Lung (tissue), 12 donors: Measurements from ENCODE around the gene SPOCD1. TPM values are rescaled to one million over a fixed set of nuclear protein-coding genes. Genes with fewer than 3 reads are reported as not detected.

Experiments
- ATAC-seq: fragments of 200-7000 bp; cut with Tn5 transposase; one replicate; pipeline ENCODE4 v1.9.1; 2020; ENCODE audit warnings: moderate number of reproducible peaks; ENCODE audit not compliant: insufficient read depth, low FRiP score
- DNase-seq, 3 donors: peaks; one replicate each; pipeline ENCODE4 v3.0.0-alpha.2; 2013 to 2017
- H3K27ac ChIP-seq, 2 donors: one replicate each; pipeline ENCODE4 v1.5.1; 2013; ENCODE audit warnings: mild to moderate bottlenecking in 2 of 2, moderate library complexity in 2 of 2, control low read depth in 1 of 2, inconsistent platforms in 1 of 2, low read depth in 1 of 2, low read length in 1 of 2
- H3K27me3 ChIP-seq, 3 donors: one replicate each; pipeline ENCODE4 v1.5.1; 2013; ENCODE audit warnings: low read length in 2 of 3; ENCODE audit not compliant: control insufficient read depth in 3 of 3, insufficient read depth in 3 of 3
- H3K36me3 ChIP-seq, 4 donors: one replicate each; pipeline ENCODE4 v1.5.1; 2013; ENCODE audit warnings: low read length in 4 of 4, mild to moderate bottlenecking in 1 of 4, moderate library complexity in 1 of 4; ENCODE audit not compliant: control insufficient read depth in 4 of 4, insufficient read depth in 4 of 4
- H3K4me1 ChIP-seq, 5 donors: one replicate each; pipeline ENCODE4 v1.5.1; 2013; ENCODE audit warnings: low read length in 5 of 5, mild to moderate bottlenecking in 2 of 5, moderate library complexity in 1 of 5; ENCODE audit not compliant: control insufficient read depth in 5 of 5, insufficient read depth in 5 of 5
- H3K4me3 ChIP-seq: one replicate; pipeline ENCODE4 v1.5.1; 2013; ENCODE audit warnings: mild to moderate bottlenecking, control low read depth, moderate library complexity
- H3K9ac ChIP-seq, 2 donors: one replicate each; pipeline ENCODE4 v1.5.1; 2013; ENCODE audit warnings: low read length in 2 of 2, control low read depth in 1 of 2; ENCODE audit not compliant: insufficient read depth in 1 of 2
- H3K9me3 ChIP-seq, 4 donors: one replicate each; pipeline ENCODE4 v1.5.1; 2013; ENCODE audit warnings: low read length in 3 of 4, mild to moderate bottlenecking in 1 of 4, moderate library complexity in 1 of 4; ENCODE audit not compliant: control insufficient read depth in 4 of 4, insufficient read depth in 3 of 4
- WGBS, 2 donors: extraction: QIAGEN DNeasy Blood & Tissue Kit; methylation state at CpG; one replicate each; pipeline ENCODE4 v1.1.7; 2013; 5-methylcytosine and 5-hydroxymethylcytosine counted together
- polyA plus RNA-seq, 2 donors: library from polyadenylated mRNA; stranded (reverse); fragments of 200-250 nt; gene quantifications; one replicate each; pipeline ENCODE4 v1.2.1, GENCODE V29; 2013
- total RNA-seq, 2 donors: library from RNA; depleted of rRNA in 1 of 2; stranded (reverse); fragments of >200 nt in 1 of 2; gene quantifications; one replicate each; pipeline ENCODE4 v1.2.1, GENCODE V29; 2014 to 2021
- TF ChIP-seq, protein P1 (sequence below): IDR thresholded peaks from 2 replicates; pipeline ENCODE4 v1.5.1; 2012; ENCODE audit warnings: mild to moderate bottlenecking; ENCODE audit errors: control extremely low read depth, extremely low read depth
- donor health status: control.
- donor health status: control.
- donor health status: Bipolar disorder and iron deficiency.
- donor health status: healthy.
- donor health status: DM: yes; HTN: yes; CAD: no.

SPOCD1 gene
- total and polyA plus RNA-seq, 4 donors: 0.51 to 15.7 (median 8.4) TPM

DNA sequence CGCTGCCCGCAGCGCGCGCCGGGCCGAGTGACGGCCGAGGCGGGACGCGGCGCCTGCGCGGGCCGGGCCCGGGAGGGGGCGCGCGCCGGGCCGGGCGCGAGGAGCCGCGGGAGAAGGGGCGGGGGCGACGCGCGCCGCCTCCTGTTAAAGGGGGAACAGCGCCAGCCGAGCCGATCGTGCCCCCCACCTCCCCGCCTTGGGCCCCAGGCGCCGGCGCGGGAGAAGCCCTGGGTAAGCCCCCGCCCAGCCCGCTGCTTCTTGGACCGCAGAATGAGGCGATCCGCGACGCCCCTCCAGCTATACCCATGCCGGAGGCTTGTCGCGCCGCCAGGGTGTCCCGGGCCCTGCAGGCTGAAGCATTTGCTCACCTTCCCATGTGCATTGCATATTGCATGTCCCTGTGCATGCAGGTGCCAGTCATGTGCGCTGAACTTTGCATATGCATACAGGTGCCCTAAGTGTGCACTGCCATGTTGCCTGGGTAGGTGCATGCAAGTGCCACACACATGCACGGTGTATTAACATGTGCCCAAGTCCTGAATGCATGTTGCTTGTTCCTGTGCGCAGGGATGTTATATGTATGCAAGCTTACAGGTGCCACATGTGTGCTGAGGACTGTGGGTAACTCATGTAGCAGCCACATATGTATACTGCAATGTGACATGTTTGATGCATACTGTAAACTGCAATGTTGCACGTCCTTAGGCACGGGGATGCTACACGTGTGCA is 51.3 kb downstream of the SPOCD1 start, which contains the start of gene ADGRB2:
ADGRB2 (minus strand) TSS at position 29 of the 729 bp plus-strand sequence. CDS start 7,119 bp downstream, outside the sequence.
- Histone ChIP-seq H3K9me3 (peaks cover 0 to 3% (median 0%) of the 10 kb centered on the region in 4 donors), H3K27me3 (peaks cover 0 to 40% (median 9%) of the 10 kb centered on the region in 3 donors), H3K4me3 (no peak within 1 kb of the TSS), H3K4me1 (peaks cover 0 to 31% (median 5%) of the 10 kb centered on the region in 5 donors), H3K36me3 (no peaks in the 10 kb centered on the region), H3K27ac (no peak within 1 kb of the TSS), H3K9ac (peak within 1 kb of the TSS in 1 of 2 donors; percentile 13)
- TF ChIP-seq, protein P1, sequence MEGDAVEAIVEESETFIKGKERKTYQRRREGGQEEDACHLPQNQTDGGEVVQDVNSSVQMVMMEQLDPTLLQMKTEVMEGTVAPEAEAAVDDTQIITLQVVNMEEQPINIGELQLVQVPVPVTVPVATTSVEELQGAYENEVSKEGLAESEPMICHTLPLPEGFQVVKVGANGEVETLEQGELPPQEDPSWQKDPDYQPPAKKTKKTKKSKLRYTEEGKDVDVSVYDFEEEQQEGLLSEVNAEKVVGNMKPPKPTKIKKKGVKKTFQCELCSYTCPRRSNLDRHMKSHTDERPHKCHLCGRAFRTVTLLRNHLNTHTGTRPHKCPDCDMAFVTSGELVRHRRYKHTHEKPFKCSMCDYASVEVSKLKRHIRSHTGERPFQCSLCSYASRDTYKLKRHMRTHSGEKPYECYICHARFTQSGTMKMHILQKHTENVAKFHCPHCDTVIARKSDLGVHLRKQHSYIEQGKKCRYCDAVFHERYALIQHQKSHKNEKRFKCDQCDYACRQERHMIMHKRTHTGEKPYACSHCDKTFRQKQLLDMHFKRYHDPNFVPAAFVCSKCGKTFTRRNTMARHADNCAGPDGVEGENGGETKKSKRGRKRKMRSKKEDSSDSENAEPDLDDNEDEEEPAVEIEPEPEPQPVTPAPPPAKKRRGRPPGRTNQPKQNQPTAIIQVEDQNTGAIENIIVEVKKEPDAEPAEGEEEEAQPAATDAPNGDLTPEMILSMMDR: no peak
- WGBS, 2 donors: 4 to 5% methylated on average over 47 to 59 of the region's 59 CpGs
- DNase-seq: peak; percentile 60 to 72 (median 68)
- ATAC-seq: no peak

DNA sequence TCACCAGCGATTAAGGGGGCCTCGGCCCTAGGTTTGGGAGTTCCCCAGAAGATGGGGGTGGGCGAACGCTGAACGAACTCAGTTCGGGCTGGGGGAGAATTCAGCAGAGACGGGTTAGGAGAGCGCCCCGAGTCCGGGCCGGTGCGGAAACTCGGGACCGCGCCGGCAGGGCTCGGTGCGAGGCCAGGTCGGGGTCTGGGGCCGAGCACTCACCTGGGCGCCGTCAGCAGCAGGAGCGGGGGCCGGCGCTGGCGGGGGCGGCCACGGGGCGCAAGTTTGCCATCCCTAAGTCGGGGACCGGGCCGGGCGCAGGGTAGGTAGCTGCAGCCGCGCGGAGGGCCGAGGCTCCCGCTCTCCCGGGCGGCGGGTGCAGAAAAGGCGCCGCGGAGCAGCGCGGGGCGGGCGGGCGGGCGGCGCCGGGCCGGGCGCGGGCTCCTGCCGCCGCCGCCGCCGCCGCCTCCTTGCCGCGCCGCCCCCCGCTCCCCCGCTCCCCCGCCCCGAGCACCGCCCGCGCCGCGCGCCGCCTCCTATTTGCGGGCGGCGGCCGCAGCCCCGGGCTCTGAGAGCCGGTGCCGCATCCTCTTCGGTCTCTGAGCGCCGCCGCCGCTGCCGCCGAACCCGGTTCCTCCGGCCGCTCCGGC is 52.0 kb downstream of the SPOCD1 start:
- Histone ChIP-seq H3K27me3 (peaks cover 0 to 34% (median 9%) of the 10 kb centered on the region in 3 donors), H3K4me3 (no peak overlapping the region)

DNA sequence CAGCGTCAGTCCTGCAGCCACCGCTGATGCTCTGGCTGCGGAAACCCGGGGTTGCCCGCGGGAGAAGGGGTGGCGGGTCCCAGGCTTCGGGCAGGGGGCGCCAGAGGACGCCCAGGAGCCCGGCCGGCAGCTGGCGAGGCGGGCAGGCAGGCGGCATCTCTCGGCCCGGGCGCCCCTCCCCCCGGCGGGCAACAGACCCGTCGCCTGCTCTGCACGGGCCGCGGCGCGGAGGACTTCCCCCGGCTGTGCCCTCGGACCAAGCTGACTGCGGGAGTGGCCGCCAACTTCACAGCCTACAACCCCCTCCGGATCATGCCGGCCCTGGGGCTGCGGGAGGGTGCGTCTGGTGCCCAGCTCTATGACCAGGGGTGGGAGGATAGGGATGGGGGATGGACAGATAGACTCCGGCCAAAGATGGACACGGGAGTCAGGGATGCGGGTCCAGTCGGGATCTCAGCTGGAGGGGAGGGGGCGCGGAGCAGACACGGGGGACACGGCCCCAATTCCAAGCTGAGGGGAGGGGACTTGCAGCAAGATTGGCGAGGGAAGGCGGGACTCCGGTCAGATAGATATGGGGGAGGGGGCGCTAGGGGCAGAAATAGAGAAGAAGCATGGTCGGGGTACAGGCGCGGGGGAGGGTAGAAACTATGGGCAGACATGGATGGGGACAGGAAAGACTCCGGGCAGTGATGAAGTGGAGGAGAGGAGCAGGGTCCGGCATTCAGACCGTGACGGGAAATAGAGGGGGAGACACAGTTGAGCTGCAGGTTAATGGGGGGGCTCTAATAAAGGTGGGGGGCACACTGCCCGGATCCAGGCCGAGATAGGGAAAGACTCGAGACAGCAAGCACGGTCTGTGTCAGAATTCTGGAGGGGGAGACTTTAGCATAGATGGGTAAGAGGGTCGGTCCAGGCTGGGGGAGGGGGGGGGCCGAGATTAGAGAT is 52.8 kb downstream of the SPOCD1 start:
- H3K4me3 ChIP-seq: no peak overlapping the region
- H3K27me3 ChIP-seq: peaks cover 0 to 26% (median 6%) of the 10 kb centered on the region in 3 donors
- H3K4me1 ChIP-seq: peaks cover 0 to 32% (median 5%) of the 10 kb centered on the region in 5 donors
- DNase-seq: peak; percentile 68 to 82 (median 71)
- H3K9ac ChIP-seq: peak overlapping the region in 1 of 2 donors; percentile 13
- H3K27ac ChIP-seq: no peak overlapping the region
- TF ChIP-seq, protein P1: peak; percentile 57
- peaks cover 0 to 3% (median 0%) of the 10 kb centered on the region in 4 donors for H3K9me3 ChIP-seq
- 1% methylated on average over 44 to 60 of the region's 60 CpGs for WGBS, 2 donors
- H3K36me3 ChIP-seq: no peaks in the 10 kb centered on the region
- ATAC-seq: peak; percentile 74

More for the DNA sequence above, 52.0 kb downstream of the SPOCD1 start:
- H3K27ac ChIP-seq: no peak overlapping the region
- no peak for ATAC-seq
- no peak overlapping the region for H3K9ac ChIP-seq
- peaks cover 0 to 32% (median 5%) of the 10 kb centered on the region in 5 donors for H3K4me1 ChIP-seq
- no peaks in the 10 kb centered on the region for H3K36me3 ChIP-seq
- TF ChIP-seq, protein P1: no peak
- DNase-seq: no peak
- H3K9me3 ChIP-seq: peaks cover 0 to 3% (median 0%) of the 10 kb centered on the region in 4 donors
- 0 to 1% methylated on average over 32 to 93 of the region's 93 CpGs for WGBS, 2 donors
